Measurements from ENCODE around the gene CRK.

CRK gene

DNA sequence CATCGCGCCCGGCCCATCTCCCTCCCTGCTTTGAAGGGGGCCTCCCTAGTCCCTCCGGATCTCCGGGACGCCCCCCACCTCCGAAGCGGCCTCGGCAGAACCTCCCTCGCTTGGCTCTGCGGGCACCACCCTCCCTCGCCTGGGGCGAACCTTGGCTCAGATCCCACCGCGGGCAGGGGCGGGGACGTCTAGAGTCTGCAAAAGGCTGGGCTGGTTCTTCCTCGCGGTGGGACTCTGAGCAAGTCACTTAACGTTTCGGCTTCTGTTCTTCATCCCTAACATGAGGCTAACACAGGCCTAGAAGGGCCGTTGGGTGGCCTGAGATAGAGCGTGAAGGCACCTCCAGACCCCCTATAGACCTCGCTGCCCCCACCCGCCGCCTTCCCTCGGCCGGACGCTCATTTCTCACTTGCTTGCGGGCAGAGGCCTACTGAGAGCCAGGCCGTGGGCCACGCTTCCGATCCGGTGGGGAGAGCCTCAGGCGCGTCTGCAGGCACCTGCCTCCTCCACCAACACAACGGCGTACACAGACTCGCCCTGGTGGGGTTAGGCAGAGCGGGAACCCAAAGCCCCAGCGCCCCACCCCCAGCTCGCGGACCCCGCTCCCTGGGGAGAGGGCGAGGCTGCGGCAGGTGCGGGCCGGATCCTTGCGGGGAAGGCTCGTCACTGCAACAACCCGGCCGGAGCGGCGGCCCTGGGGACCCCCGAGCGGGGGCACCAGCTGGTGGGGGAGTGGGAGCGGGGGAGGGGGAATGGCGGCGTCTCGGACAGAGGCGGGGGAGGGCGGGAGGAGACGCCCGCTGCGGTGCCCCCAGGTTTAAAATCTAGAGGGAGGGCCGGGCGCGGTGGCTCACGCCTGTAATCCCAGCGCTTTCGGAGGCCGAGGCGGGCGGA, 31.0 kb upstream of the CRK start:
- DNase-seq (ENCODE audit: low spot score), result no peak

DNA sequence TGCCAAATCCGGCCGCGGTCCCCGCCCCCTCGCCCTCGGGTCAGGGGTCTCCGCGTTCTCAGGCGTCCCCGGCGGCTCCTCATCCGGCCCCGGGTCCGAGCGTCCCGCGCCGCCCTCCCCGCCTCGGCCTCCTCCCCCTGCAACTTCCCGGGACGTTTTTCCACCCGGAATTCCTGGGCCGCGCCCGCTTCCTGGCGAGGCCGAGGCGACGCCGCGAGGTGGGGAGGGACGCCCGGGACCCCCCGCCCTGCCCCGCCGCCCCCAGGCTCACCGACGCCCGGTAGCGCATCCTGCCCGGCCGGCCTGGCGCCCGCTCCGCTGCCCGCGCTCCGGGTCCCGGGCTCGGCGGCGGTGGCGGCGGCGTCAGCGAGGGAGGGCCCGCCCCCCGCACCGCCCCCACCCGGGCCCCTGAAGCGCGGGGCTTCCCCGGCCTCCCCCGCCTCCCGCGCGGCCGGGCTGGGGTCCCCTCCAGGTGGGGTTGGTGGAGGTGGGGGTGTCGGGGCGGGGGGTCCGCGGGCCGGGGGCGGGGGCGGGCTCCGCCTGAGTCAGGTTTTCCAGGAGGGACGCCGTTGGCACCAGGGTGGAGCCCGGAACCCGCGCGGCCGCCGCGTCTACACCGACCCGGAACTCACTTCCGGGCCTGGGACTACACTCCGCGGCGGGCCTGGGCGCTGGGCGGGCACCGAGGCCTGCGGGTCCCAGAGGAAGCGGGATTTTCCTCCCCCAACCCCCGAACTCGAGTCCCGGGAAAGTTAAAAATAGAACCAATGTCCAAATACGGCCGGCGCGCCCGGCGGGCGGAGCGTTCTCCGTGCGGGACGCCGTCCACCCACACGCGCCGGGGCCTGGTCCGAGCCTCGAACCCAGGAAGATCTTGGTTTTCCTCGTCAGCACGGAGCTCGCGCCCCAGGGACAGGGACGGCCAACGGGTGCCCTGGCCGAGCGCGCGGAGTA, 29.7 kb upstream of the CRK start:
- no peak for DNase-seq (ENCODE audit: low spot score)

DNA sequence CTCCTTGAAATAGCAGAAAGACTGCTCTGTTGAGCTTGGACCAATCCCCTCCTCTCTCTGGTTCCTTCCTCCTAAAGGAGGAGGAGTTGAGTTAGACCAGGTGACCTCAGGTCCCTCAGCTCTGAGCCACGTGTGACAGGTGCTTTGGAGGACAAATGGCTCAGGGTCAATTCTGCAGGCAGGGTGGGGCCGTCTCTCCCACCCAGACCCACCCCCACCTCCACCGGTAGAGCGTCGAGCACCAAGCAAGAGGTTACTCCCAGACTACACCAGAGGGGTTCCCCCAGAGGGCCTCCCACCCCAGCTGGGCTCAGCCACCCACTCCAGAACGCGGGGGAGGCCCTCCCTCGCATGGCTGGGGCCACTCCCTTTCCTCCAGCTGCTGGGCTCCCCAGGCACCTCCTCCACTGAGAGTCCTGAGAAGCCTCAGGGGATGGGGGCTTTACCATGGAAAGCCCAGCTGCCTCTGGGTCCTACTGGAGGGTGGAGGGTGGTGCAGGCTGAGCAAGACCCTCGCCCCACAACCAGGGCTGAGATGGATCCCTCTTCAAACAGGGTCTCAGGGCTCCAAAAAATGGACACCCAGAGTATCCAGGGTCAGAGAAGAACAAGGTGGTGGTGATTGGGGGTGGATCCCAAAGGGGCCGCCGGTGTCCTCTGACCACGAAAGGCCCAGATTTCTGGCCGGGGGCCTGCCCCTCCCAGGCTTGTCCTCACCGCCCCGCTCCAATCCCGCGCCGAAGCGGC, 28.8 kb upstream of the CRK start:
- peak; percentile 43 for DNase-seq (ENCODE audit: low spot score)

DNA sequence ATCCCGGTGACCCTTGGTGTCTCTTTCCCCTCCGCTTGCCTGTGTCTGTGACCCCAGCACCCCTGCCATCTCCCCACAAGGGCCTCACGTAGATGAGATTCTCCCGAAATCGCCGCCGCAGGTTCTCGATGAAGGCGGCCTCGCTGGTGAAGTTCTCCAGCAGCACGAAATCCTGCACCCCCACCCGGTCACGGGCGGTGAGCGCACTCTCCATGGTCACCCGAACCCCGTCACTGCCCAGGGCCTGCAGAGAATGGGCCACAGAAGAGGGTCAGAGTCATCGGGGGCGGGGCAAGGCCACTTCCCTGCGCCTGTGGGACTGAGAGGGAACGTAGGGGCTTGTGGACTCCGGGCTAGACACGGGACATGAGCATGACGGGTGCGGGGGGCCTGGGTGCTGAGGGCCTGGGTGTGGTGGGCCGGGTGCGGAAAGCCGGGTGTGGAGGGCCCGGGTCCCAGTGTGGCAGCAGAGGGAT, 28.1 kb upstream of the CRK start:
- no peak for DNase-seq (ENCODE audit: low spot score)

DNA sequence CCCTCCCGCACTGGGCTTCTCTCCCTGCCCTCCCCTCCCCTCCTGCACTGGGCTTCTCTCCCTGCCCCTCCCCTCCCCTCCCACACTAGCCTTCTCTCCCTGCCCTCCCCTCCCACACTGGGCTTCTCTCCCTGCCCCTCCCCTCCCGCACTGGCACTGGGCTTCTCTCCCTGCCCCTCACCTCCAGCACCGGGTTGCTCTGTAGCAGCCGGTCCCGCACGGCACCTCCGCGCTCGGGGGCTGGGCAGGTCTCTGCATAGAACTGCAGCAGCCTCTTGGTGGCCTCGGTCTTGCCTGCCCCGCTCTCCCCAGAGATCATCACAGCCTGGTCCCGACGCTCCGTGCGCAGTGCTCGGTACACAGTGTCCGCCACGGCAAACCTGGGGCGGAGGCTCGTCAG, 26.6 kb upstream of the CRK start:
- no peak for DNase-seq (ENCODE audit: low spot score)

DNA sequence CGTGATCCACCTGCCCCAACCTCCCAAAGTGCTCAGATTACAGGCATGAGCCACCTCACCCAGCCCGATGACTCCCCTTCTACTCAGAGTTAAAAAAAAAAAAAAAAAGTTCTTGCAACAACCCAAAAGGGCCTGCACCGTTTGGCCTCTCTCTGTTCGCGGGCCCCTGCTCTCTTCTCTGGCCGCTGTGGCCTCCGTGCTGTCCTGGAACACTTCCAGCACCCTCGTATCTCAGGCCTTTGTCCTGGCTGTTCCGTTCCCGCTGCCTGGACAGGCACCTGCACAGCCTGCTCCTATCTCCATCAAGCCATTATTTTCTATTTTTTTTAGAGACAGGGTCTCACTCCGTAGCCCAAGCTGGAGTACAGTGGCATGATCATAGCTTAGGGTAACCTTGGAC, 25.7 kb upstream of the CRK start:
- no peak for DNase-seq (ENCODE audit: low spot score)

DNA sequence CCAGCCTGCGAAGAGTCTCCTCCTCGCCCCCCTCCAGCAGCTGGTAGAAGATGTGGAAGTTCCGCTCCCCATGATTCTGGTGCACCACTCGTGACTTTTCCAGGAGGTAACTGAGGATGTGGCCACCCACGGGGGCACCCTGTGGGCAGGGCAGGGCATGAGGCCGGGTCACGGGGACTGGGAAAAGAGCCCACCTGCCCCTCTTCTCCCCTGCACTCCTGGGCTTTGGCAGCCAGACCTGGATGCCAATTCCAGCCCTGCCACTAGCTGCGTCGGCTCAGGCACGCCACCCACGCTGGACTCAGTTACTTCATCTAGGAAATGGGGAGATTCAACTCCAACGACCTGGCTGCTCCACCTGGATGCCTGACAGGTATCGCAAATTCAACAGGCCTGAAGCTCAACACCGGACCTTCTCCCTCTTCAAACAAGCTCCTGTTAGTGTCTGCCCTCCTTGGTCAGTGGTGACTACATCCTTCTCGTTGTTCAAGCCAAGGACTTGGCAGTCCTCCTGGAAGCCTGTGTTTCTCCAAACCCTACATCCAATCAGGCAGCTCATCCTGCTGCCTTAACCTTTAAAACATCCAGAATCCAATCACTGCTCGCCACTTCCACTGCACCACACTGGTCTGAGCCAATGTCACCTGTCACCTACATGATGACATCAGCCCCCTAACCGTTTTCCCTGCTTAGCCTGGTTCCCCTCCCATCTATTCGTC, 24.9 kb upstream of the CRK start:
- DNase-seq (ENCODE audit: low spot score), result no peak

DNA sequence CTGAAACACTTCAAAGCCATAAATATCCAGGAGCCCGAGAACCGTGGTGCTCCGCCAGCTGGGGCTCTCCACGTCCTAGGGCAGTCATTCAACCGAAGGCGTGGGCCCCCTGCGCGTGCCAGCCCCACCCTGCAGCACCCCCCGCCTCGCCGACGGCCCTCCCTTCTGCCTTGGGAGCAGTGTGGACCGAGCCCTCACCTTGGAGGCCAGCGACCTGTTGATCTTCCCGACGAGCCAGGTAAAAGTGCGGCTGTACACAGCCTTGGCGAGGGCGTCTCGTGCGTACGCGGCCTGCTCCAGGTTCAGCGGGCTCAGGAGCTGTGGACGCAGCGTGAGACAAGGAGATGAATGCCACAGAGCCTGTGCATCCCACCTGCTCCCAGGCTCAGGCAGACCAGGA, 22.4 kb upstream of the CRK start:
- DNase-seq (ENCODE audit: low spot score), result no peak

DNA sequence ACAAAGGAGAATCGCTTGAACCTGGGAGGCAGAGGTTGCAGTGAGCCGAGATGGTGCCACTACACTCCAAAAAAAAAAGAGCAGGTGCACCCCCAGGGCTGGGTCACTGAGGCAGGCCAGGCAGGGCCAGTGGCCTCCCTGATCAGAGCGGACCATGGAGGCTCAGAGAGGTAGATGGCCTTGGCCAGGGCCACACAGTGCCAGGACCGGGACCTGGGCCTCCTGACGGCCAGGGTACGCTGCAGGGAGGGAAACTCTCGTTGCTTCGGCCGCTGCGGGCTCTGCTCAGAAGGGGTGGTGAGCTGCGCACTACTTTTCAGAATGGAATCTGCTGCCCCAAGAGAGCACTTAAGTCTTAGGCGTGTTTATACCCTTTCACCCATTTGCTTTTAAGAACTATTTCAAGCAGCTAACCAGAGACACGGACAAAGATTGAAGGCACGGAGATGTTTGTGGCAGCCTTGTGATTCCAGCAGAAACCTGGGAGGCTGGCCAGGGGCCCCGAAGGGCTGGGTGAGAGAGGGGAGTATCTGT, 19.4 kb upstream of the CRK start:
- DNase-seq (ENCODE audit: low spot score), result no peak

DNA sequence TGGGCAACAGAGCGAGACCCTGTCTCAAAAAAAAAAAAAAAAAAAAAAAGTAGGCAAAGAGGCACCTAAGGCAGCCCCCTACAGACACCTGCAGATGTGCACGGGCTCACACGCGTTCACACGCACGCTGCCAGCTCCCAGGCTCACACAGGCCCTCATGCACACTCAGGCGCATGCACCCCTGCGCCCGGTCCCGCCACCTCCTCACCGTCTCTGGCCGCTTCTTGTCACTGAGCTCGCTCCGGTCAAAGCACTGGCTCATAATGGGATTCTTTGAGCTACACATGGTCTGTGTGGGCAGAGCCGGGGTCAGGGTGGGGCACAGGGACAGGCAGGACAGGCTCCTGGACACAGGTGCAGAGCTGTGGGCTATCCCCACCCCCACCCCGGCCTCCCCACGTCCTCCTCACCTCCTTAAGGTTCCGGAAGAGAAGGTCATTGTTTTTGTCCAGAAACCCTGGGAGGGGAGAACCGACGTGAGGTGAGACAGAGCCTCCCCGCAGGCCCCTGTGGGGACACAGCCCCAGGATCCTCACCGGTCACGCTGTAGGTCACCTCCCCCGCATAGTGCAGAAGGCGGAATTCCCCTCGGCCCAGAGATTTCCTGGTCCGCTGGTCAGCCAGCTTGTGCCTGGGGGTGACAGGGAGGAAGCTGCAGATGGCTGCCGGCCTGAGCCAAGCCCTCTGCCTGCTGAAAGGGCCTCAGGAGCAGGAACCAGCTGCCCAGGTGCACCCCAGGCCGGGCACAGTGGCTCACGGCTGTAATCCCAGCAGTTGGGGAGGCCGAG, 18.6 kb upstream of the CRK start:
- DNase-seq (ENCODE audit: low spot score), result no peak

DNA sequence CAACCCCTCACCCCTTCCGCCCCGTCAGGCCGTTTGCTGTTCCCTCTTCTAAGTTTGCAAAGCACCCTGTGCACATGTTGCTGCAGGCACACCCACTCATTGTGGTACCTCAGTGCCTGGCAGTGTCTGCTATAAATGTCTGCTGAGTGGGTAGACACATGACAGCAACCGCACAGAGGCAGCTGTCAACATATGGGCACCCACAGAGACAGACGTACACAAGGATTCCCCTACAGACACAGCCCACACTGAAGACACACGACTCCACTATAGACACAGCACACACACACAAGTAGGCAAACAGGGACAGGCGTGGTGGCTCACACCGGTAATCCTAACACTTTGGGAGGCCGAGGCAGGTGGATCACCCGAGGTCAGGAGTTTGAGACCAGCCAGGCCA, 17.8 kb upstream of the CRK start:
- DNase-seq (ENCODE audit: low spot score), result no peak

DNA sequence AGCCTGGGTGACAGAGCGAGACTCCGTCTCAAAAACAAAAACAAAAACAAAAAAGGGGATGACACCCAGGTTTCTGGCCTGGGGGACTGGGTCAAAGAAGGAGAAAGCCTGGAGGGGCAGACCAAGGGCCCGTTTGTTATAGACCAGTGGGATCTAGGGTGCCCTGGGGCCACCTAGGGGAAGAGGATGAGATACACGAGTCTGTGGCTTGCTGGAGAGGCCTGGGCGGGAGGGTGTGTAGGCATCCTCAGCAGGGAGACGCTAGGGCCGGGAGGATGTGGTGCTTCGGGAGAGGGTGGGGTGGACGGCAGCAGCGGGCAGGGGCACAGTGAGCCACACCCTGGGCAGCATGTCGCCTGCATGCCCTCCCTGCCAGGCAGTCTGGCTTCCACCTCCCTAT, 17.1 kb upstream of the CRK start:
- DNase-seq (ENCODE audit: low spot score), result no peak

DNA sequence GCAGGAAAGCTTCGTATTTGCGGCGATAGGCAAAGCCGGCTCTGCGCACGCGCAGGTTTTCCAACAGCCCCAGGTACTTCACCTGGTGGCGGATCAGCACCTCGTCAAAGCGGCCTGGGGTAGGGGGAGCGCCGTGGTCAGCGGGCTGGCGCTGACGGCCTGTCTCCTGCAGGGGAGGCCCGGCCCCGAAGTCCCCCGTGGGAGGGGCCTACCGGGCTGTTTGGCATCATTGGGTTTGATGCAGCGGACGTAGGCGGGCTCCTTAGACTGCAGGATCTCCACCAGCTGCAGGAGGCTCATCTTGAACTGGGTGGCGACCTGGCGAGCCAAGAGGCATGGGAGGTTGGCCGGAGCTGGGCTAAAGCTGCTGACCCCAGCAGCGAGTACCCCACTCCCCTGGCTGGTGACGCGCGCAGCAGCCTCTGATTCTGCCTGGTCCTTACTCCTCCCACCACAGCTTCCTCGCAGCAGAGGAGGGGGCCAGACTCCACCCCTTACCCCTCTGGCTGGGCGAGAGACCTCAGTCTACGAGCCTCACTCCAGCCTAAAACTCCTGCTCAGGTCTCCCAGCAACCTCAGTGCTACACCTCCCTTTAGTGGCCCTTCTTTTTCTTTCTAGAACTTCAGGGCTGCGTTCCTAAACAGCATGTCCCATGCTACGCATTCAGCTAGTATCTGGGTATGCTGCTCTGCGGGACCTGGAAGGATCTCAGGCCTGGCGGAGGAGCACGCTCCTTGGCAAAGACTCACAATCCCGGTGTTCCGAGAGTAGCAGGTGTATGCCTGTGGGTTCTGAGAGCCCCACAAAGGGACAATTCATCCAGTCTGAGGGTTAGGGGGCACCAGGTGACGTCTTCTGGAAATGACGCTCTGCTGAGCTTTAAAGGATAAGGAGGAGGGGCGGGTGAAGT, 16.1 kb upstream of the CRK start:
- DNase-seq (ENCODE audit: low spot score), result no peak

DNA sequence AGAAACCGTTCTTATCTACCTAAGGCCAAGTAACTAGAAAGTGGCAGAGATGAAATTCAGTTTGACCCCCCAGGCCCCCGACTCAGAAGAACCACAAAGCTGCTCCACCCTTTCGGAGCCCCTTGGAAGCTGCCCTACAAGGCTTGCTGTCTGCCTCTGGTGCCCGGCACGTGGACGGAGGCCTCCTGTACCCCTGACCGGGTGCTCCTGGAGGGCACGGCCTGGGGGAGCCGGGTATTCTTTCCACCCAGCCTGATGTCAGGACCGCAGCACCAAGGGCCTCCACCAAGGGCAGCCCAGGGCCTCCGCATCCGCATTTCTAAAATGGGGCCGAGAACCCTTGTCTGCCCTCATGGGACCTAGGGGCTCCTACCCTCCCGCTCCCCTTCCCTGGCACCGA, 15.5 kb upstream of the CRK start:
- DNase-seq (ENCODE audit: low spot score), result no peak

DNA sequence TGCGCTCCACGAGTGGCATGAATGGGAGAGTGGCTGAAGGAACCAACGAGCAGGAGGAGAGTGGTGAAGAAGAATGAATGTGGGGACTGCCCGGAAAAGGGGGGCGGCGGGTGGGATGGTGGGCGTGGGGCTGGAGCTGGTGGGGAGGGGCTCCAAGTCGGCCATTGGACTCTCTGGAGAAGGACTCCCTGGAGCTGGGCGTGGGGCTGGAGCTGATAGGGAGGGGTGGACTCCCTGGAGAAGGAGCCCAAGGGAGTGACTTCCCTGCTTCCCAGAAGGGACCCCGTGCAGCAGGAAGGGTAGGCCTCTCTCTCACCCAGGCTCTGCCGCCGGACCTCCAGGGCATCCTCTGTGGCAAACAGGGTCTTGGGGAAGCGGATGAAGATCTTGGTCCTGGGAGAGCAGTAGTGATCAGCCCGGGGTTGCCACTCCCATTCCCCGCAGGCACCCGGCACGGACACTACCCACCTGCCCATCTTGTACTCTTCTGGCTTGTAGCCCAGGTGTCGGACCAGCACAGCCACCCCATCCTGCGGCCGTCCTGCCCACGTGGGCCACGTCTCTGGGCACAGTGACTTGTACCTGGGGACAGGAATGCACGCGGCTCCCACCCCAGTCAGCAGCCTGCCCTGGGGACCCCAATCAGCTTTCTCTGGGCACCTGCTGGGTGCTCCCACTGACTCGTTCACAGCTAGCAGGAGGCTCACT, 14.9 kb upstream of the CRK start:
- no peak for DNase-seq (ENCODE audit: low spot score)

DNA sequence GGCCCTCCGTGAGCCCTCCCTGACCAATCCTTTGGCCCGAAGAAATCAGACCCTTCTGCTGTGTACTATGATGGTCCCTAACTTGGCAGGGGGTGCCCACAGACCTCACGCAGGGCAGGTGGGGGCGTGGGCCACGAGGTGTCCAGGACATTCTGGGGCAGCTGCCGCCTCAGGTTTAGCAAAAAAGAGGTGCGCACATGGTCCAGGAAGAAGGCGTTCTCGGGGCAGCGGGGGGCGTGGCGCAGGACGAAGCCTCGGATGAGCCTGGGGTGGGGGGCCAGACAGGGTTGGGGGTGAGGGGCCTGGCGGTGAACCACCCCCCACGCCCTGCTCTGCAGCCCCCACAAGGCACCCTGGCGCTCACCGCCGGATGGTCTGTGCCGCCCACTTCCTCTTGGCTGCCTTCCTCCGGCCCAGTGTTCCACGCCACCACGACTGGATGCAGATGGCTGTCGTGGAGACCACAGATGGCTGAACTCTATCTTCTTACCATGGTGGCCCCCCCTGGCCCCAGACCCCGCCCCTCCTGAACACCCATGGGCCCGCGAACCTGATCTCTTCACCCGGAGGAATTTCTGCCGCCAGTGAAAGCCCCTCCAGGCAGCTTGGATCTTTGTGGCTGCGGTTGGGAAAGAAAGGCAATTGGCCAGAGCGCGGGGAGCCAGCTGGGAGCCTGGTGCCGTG, 14.2 kb upstream of the CRK start:
- no peak for DNase-seq (ENCODE audit: low spot score)

DNA sequence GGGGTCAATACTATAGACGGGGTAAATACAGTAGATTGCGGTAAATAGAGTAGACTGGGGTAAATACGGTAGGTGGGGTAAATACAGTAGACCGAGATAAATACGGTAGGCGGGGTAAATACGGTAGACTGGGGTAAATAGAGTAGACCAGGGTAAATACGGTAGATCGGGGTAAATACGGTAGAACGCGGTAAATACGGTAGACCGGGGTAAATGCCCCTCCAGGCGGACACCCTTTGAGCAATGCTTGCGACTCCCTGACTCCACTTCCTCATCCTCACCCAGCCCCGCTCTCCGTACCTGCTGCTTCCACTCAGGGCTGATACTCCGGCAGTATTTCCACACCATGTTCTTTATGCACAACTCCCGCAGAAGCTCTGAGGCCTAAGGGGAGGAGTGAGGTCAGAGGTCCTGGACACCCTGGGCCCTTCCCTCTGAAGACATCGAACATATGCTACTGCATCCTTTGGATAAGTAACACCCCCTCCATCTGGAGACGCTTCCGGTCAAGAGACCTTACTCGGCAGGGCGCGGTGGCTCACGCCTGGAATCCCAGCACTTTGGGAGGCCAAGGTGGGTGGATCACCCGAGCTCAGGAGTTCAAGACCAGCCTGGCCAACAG, 13.3 kb upstream of the CRK start:
- DNase-seq (ENCODE audit: low spot score), result no peak
